GM23338 (cell line): ENCODE data around the gene SIRT4.
A peak's percentile ranks its signal among the peaks of the same experiment; 100 is the strongest.

Source experiments
- POLR2AphosphoS5 ChIP-seq: IDR thresholded peaks from 2 replicates; pipeline ENCODE4 v1.6.1; 2016; ENCODE audit warnings: antibody characterized with exemption, low read depth
- TF ChIP-seq, protein P1 (sequence below), 2 experiments: fragments of 200-600 bp in 1 of 2; sonication (generic) in 1 of 2; conservative IDR thresholded peaks; 2 replicates each; pipeline versions ENCODE4 v1.5.1 to v1.6.1; 2016 to 2017; ENCODE audit warnings: antibody characterized with exemption in 2 of 2, low read depth in 2 of 2, mild to moderate bottlenecking in 2 of 2, moderate library complexity in 1 of 2

DNA sequence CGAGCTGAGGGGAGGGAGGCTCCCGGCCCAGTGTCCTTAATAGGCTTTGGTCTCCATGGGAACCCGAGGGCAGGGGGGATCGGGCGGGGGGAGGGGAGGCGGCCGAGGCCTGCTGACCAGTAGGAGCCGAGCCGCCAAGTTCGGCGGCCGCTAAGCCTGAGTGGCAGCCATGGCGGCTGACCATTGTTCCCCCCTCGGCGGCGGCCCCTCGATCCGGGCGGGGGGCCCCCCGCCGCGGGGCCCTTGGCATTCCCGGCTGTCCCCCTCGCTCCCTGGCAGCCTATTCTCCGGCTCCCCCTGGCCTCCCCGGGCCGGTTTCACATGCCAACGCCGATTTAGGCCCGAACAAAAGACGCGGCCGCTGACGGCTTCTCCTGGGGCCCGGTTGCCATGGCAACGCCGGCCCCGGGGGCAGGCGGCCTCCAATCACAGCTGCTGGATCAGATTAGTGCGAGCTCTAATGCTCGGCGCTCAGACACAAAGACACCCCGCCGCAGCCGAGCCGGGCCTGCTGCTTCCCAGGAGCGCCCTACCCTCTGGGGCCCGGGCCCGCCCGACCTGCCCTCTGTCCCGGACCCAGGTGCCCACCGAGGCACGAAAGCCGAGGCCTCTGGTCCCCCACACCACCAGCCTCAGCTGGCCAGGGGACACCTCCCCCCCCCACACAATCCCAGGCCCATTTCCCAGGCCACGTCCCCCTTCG is 59.5 kb downstream of the SIRT4 start:
- TF ChIP-seq POLR2AphosphoS5, result peak; percentile 40; the same call in 1 of the 2 replicates
- TF ChIP-seq, protein P1, sequence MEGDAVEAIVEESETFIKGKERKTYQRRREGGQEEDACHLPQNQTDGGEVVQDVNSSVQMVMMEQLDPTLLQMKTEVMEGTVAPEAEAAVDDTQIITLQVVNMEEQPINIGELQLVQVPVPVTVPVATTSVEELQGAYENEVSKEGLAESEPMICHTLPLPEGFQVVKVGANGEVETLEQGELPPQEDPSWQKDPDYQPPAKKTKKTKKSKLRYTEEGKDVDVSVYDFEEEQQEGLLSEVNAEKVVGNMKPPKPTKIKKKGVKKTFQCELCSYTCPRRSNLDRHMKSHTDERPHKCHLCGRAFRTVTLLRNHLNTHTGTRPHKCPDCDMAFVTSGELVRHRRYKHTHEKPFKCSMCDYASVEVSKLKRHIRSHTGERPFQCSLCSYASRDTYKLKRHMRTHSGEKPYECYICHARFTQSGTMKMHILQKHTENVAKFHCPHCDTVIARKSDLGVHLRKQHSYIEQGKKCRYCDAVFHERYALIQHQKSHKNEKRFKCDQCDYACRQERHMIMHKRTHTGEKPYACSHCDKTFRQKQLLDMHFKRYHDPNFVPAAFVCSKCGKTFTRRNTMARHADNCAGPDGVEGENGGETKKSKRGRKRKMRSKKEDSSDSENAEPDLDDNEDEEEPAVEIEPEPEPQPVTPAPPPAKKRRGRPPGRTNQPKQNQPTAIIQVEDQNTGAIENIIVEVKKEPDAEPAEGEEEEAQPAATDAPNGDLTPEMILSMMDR (conservative IDR thresholded peaks at IDR 0.05; ENCODE audit: low read depth in 2 of 2), result no peak
